Uterus (tissue), 4 donors: ENCODE data around the gene BEND2. TPM values are rescaled to one million over a fixed set of nuclear protein-coding genes. Genes with fewer than 3 reads are reported as not detected.

Experiments
- DNase-seq, 2 donors: peaks; one replicate each; pipeline ENCODE4 v3.0.0-alpha.2; 2019 to 2020
- H3K27ac ChIP-seq, 2 donors: fragments of 200-600 bp; sonication (generic); 1 replicate in 1 of 2; 2 replicates in 1 of 2; pipeline ENCODE4 v1.5.1; 2016 to 2018
- H3K27me3 ChIP-seq, 2 donors: fragments of 200-600 bp; sonication (generic); one replicate each; pipeline ENCODE4 v1.5.1; 2018 to 2019; ENCODE audit warnings: control low read depth in 1 of 2
- H3K36me3 ChIP-seq, 2 donors: fragments of 200-600 bp; sonication (generic); one replicate each; pipeline ENCODE4 v1.5.1; 2019; ENCODE audit warnings: control low read depth in 1 of 2
- H3K4me1 ChIP-seq, 2 donors: fragments of 200-600 bp; sonication (generic); one replicate each; pipeline ENCODE4 v1.5.1; 2018 to 2019; ENCODE audit warnings: control low read depth in 1 of 2
- H3K4me3 ChIP-seq, 2 donors: fragments of 200-600 bp; sonication (generic); 1 replicate in 1 of 2; 2 replicates in 1 of 2; pipeline ENCODE4 v1.5.1; 2018 to 2019; ENCODE audit warnings: mild to moderate bottlenecking in 1 of 2
- H3K9me3 ChIP-seq, 2 donors: fragments of 200-600 bp; sonication (generic); one replicate each; pipeline ENCODE4 v1.5.1; 2019; ENCODE audit warnings: control low read depth in 1 of 2
- CTCF ChIP-seq, 4 experiments: fragments of 200-600 bp in 2 of 4; fragments of 450-650 bp in 2 of 4; sonication (generic) in 2 of 4; IDR thresholded peaks; one replicate each; pipeline ENCODE4 v1.5.1; 2016 to 2019; ENCODE audit warnings: antibody characterized with exemption in 4 of 4, mild to moderate bottlenecking in 2 of 4, moderate library complexity in 1 of 4
- POLR2A ChIP-seq, 2 donors: fragments of 450-650 bp; IDR thresholded peaks; one replicate each; pipeline ENCODE4 v1.6.1; 2016; ENCODE audit warnings: antibody characterized with exemption in 2 of 2, mild to moderate bottlenecking in 1 of 2, moderate library complexity in 1 of 2
- intact Hi-C: fragments of 100-400 bp; cut with DNase I; formaldehyde crosslinking; loops from one replicate; pipeline ENCODE4 v1.15.1; 2023; ENCODE audit warnings: low total_unique reads
- total RNA-seq, 4 donors: library from RNA; depleted of rRNA in 3 of 4; stranded (reverse); fragments of >200 nt in 3 of 4; gene quantifications; one replicate each; pipeline versions ENCODE4 v1.1.0 to v1.2.4, GENCODE V29; 2014 to 2023
- donor health status: DM: yes; HTN: yes; CAD: no.

Gene BEND2
- total RNA-seq, 4 donors from 2014 or later = not detected

- Histone ChIP-seq H3K27me3 (no peaks in the 10 kb centered on the region), H3K36me3 (no peaks in the 10 kb centered on the region), H3K4me1 (no peaks in the 10 kb centered on the region), H3K4me3 (no peak overlapping the region), H3K9me3 (no peaks in the 10 kb centered on the region), H3K27ac (no peak overlapping the region)
- DNase-seq = no peak
- TF ChIP-seq CTCF (IDR thresholded peaks at IDR 0.05) = no peak
- intact Hi-C loops = no loop called here
These were observed 69.5 kb downstream of the BEND2 start for GRCh38 chrX:18151157-18151556.

GRCh38 chrX:18149454-18149853 lies 71.2 kb downstream of the BEND2 start:
- no peak for TF ChIP-seq POLR2A (IDR thresholded peaks at IDR 0.05)
- no peak for TF ChIP-seq CTCF (IDR thresholded peaks at IDR 0.05)
- no peak overlapping the region for H3K4me3 ChIP-seq
- H3K27me3 ChIP-seq = no peaks in the 10 kb centered on the region
- intact Hi-C loops = no loop called here
- H3K9me3 ChIP-seq = no peaks in the 10 kb centered on the region
- no peak for DNase-seq
- no peaks in the 10 kb centered on the region for H3K4me1 ChIP-seq
- H3K27ac ChIP-seq = no peak overlapping the region
- no peaks in the 10 kb centered on the region for H3K36me3 ChIP-seq

- no peaks in the 10 kb centered on the region for H3K4me1 ChIP-seq
These were observed 73.7 kb downstream of the BEND2 start for GRCh38 chrX:18146954-18147353.

GRCh38 chrX:18146009-18146408 lies 74.7 kb downstream of the BEND2 start:
- no peaks in the 10 kb centered on the region for H3K9me3 ChIP-seq
- TF ChIP-seq POLR2A (IDR thresholded peaks at IDR 0.05) (no peak), CTCF (IDR thresholded peaks at IDR 0.05) (no peak)
- no peaks in the 10 kb centered on the region for H3K4me1 ChIP-seq
- intact Hi-C loops = no loop called here
- no peaks in the 10 kb centered on the region for H3K27me3 ChIP-seq
- no peak overlapping the region for H3K27ac ChIP-seq
- H3K4me3 ChIP-seq = no peak overlapping the region
- DNase-seq = no peak
- no peaks in the 10 kb centered on the region for H3K36me3 ChIP-seq

More at GRCh38 chrX:18146954-18147353, 73.7 kb downstream of the BEND2 start:
- intact Hi-C loops = no loop called here
- Histone ChIP-seq H3K9me3 (no peaks in the 10 kb centered on the region), H3K36me3 (no peaks in the 10 kb centered on the region), H3K4me3 (no peak overlapping the region), H3K27me3 (no peaks in the 10 kb centered on the region), H3K27ac (no peak overlapping the region)
- TF ChIP-seq POLR2A (IDR thresholded peaks at IDR 0.05) = no peak
- no peak for TF ChIP-seq CTCF (IDR thresholded peaks at IDR 0.05)
- DNase-seq = no peak

GRCh38 chrX:18136816-18137215 lies 83.9 kb downstream of the BEND2 start:
- Histone ChIP-seq H3K27me3 (no peaks in the 10 kb centered on the region), H3K9me3 (no peaks in the 10 kb centered on the region), H3K36me3 (no peaks in the 10 kb centered on the region), H3K4me1 (no peaks in the 10 kb centered on the region), H3K27ac (no peak overlapping the region), H3K4me3 (no peak overlapping the region)
- no peak for DNase-seq
- TF ChIP-seq POLR2A (IDR thresholded peaks at IDR 0.05) = no peak
- no peak for TF ChIP-seq CTCF (IDR thresholded peaks at IDR 0.05)
- intact Hi-C loops = no loop called here
